ENCODE measurements around the gene SLC7A8. TPM values are rescaled to one million over a fixed set of nuclear protein-coding genes. Genes with fewer than 3 reads are reported as not detected.

SLC7A8 gene
- total RNA-seq, result 0.34 and 0.45 TPM in 2 replicates

GRCh38 chr14:23183479-23183878, at the start of gene SLC7A8:
TSS of gene SLC7A8 (minus strand) at chr14:23183660. CDS start at chr14:23182914, 746 bp downstream.

GRCh38 chr14:23118506-23119362, 64.7 kb downstream of the SLC7A8 start, which contains the start of gene CEBPE:
TSS of gene CEBPE (minus strand) at chr14:23119255. CDS start at chr14:23119091, 164 bp downstream.

GRCh38 chr14:23104591-23105347, 78.7 kb downstream of the SLC7A8 start, which contains the start of gene CIROP:
TSS of gene CIROP (minus strand) at chr14:23104989. CDS start at chr14:23104920, 69 bp downstream.

GRCh38 chr14:23095196-23096108, 88.0 kb downstream of the SLC7A8 start, which contains the start of gene C14orf119:
TSS of gene C14orf119 (plus strand) at chr14:23095505. CDS start at chr14:23097659, 2,154 bp downstream.

GRCh38 chr14:23094666-23095195, 88.7 kb downstream of the SLC7A8 start, which contains the start of gene ACIN1:
TSS of gene ACIN1 (minus strand) at chr14:23095136. CDS start at chr14:23095112, 24 bp downstream.

Other genes with a start within 250 kb of the SLC7A8 start
- 71.3 and 78.2 TPM in 2 replicates for gene HAUS4, start 226.6 kb downstream of the SLC7A8 start, total RNA-seq
- 47.9 and 49.3 TPM in 2 replicates for gene AJUBA, start 201.1 kb downstream of the SLC7A8 start, total RNA-seq
- gene C14orf93, start 173.5 kb downstream of the SLC7A8 start, total RNA-seq, result 18.0 and 22.9 TPM in 2 replicates
- gene PSMB5, start 148.8 kb downstream of the SLC7A8 start, total RNA-seq, result 311 and 342 TPM in 2 replicates
- not detected in 2 replicates for gene PSMB11, start 141.4 kb downstream of the SLC7A8 start, total RNA-seq
- gene CDH24, start 126.1 kb downstream of the SLC7A8 start, total RNA-seq, result 8.6 and 9.8 TPM in 2 replicates
- gene ACIN1, start 88.5 kb downstream of the SLC7A8 start, total RNA-seq, result 58.0 and 62.7 TPM in 2 replicates
- gene C14orf119, start 88.2 kb downstream of the SLC7A8 start, total RNA-seq, result 55.6 and 72.1 TPM in 2 replicates
- gene CIROP, start 78.7 kb downstream of the SLC7A8 start, total RNA-seq, result 0.34 and 0.45 TPM in 2 replicates
- not detected in 2 replicates for gene CEBPE, start 64.4 kb downstream of the SLC7A8 start, total RNA-seq
- gene RNF212B, start 54.3 kb upstream of the SLC7A8 start, total RNA-seq, result not detected in 2 replicates
- 8.4 and 8.5 TPM in 2 replicates for gene HOMEZ, start 102.5 kb upstream of the SLC7A8 start, total RNA-seq
- gene PPP1R3E, start 119.2 kb upstream of the SLC7A8 start, total RNA-seq, result 0.74 and 1.5 TPM in 2 replicates
- gene BCL2L2, start 123.2 kb upstream of the SLC7A8 start, total RNA-seq, result 10.7 and 13.4 TPM in 2 replicates
- 53.5 and 67.3 TPM in 2 replicates for gene PABPN1, start 137.8 kb upstream of the SLC7A8 start, total RNA-seq
- 10.4 and 13.8 TPM in 2 replicates for gene SLC22A17, start 169.2 kb upstream of the SLC7A8 start, total RNA-seq
- 14.3 and 15.8 TPM in 2 replicates for gene EFS, start 181.5 kb upstream of the SLC7A8 start, total RNA-seq
- not detected in 2 replicates for gene IL25, start 189.1 kb upstream of the SLC7A8 start, total RNA-seq
- gene CMTM5, start 193.4 kb upstream of the SLC7A8 start, total RNA-seq, result 0.67 and 0.89 TPM in 2 replicates
- gene MYH6, start 224.6 kb upstream of the SLC7A8 start, total RNA-seq, result not detected in 2 replicates

All from bronchus fibroblast of lung (primary cell).